H1 (cell line): Measurements from ENCODE around the gene MAP4K5. TPM values are rescaled to one million over a fixed set of nuclear protein-coding genes. Genes with fewer than 3 reads are reported as not detected.

Experiments used
- CTCF ChIA-PET: fragments of 300-600 bp; sonication (Branson Sonifier 250); formaldehyde crosslinking; loops from one replicate; lab custom pipeline; 2021; ENCODE audit not compliant: partially characterized antibody; lab: Charles Lee
- POLR2A ChIA-PET: fragments of 300-600 bp; sonication (Branson Sonifier 250); formaldehyde crosslinking; loops from one replicate; lab custom pipeline; 2021; ENCODE audit warnings: inconsistent platforms; ENCODE audit not compliant: partially characterized antibody; lab: Charles Lee
- DNase-seq, 2 experiments: peaks; one replicate each; pipeline versions ENCODE4 v3.0.0 to v3.0.0-alpha.2; 2010 to 2022; ENCODE audit warnings: low spot score in 2 of 2, low read depth in 1 of 2, mixed read lengths in 1 of 2
- FAIRE-seq: peaks from 2 replicates; lab custom pipeline; 2011; peaks lifted over from hg19 to GRCh38; lab: Jason Lieb, UNC
- H2AFZ ChIP-seq: 2 replicates; pipeline ENCODE4 v1.8.1; 2012; ENCODE audit warnings: low read length, inconsistent platforms
- H2AK5ac ChIP-seq: 2 replicates; pipeline ENCODE4 v1.6.1; 2013; ENCODE audit warnings: low read depth, low read length
- H2BK120ac ChIP-seq: replicated peaks from 2 replicates; pipeline ENCODE3; 2013; ENCODE audit warnings: low read depth, low read length, inconsistent platforms
- H2BK12ac ChIP-seq: 2 replicates; pipeline ENCODE4 v1.6.1; 2013; ENCODE audit warnings: low read depth, low read length
- H2BK15ac ChIP-seq: 2 replicates; pipeline ENCODE4 v1.6.1; 2013; ENCODE audit warnings: low read length
- H2BK20ac ChIP-seq: 2 replicates; pipeline ENCODE4 v1.6.1; 2013; ENCODE audit warnings: low read length
- H2BK5ac ChIP-seq: 2 replicates; pipeline ENCODE4 v1.6.1; 2013; ENCODE audit warnings: low read depth, low read length
- H3K14ac ChIP-seq: 2 replicates; pipeline ENCODE4 v1.6.1; 2013; ENCODE audit warnings: inconsistent platforms; ENCODE audit not compliant: insufficient read length
- H3K18ac ChIP-seq: 2 replicates; pipeline ENCODE4 v1.6.1; 2013; ENCODE audit warnings: low read length; ENCODE audit errors: extremely low read depth
- H3K23ac ChIP-seq: 2 replicates; pipeline ENCODE4 v1.6.1; 2013; ENCODE audit warnings: inconsistent platforms; ENCODE audit not compliant: insufficient read length
- H3K23me2 ChIP-seq: 2 replicates; pipeline ENCODE4 v1.6.1; 2013; ENCODE audit warnings: low read depth, low read length
- H3K27ac ChIP-seq: 2 replicates; pipeline ENCODE4 v1.6.1; 2011; ENCODE audit warnings: low read depth, low read length, inconsistent platforms
- H3K27me3 ChIP-seq, 4 experiments: replicated peaks in 1 of 4; 1 replicate in 1 of 4; 2 replicates in 3 of 4; pipeline versions ENCODE4 v1.6.1 to v1.8.1; 2011 to 2013; ENCODE audit warnings: low read length in 3 of 4, mild to moderate bottlenecking in 3 of 4, inconsistent platforms in 2 of 4, mixed read lengths in 2 of 4, moderate library complexity in 1 of 4; ENCODE audit not compliant: control insufficient read depth in 3 of 4, insufficient read depth in 3 of 4; ENCODE audit errors: extremely low read depth in 1 of 4
- H3K36me3 ChIP-seq, 4 experiments: 2 replicates each; pipeline versions ENCODE4 v1.6.1 to v1.8.1; 2011 to 2013; ENCODE audit warnings: mild to moderate bottlenecking in 4 of 4, low read length in 3 of 4, moderate library complexity in 2 of 4, control low read depth in 1 of 4, inconsistent platforms in 1 of 4; ENCODE audit not compliant: insufficient read depth in 4 of 4, control insufficient read depth in 2 of 4
- H3K4ac ChIP-seq: replicated peaks from 2 replicates; pipeline ENCODE3; 2013; ENCODE audit warnings: low read length, low read depth, mixed read lengths, inconsistent platforms; ENCODE audit not compliant: insufficient read length
- H3K4me1 ChIP-seq, 4 experiments: replicated peaks in 1 of 4; 1 replicate in 1 of 4; 2 replicates in 3 of 4; pipeline versions ENCODE4 v1.6.1 to v1.8.1; 2011 to 2013; ENCODE audit warnings: low read length in 3 of 4, inconsistent platforms in 2 of 4, mixed read lengths in 1 of 4; ENCODE audit not compliant: insufficient read depth in 4 of 4, control insufficient read depth in 3 of 4
- H3K4me2 ChIP-seq, 2 experiments: 2 replicates each; pipeline versions ENCODE4 v1.6.1 to v1.8.1; 2011 to 2013; ENCODE audit warnings: low read depth in 2 of 2, low read length in 2 of 2, control low read depth in 1 of 2, inconsistent platforms in 1 of 2, mild to moderate bottlenecking in 1 of 2; ENCODE audit not compliant: insufficient read depth in 1 of 2
- H3K4me3 ChIP-seq, 4 experiments: fragments of 200-600, 300-600 bp in 1 of 4; sonication (generic), shearing (Covaris generic), sonication (Bioruptor Twin) in 1 of 4; 2 replicates each; pipeline versions ENCODE4 v1.5.1 to v1.8.1; 2011 to 2016; ENCODE audit warnings: low read length in 4 of 4, low read depth in 3 of 4, control low read depth in 2 of 4, inconsistent platforms in 2 of 4, mild to moderate bottlenecking in 2 of 4, mixed read lengths in 1 of 4, moderate library complexity in 1 of 4; ENCODE audit not compliant: insufficient read depth in 2 of 4; ENCODE audit errors: extremely low read depth in 1 of 4
- H3K56ac ChIP-seq: replicated peaks from 2 replicates; pipeline ENCODE3; 2013; ENCODE audit warnings: low read depth, mild to moderate bottlenecking, mixed read lengths, low read length, inconsistent platforms; ENCODE audit not compliant: insufficient read length
- H3K79me1 ChIP-seq: 2 replicates; pipeline ENCODE4 v1.6.1; 2013; ENCODE audit warnings: low read depth, low read length, control low read depth
- H3K79me2 ChIP-seq, 2 experiments: 2 replicates each; pipeline versions ENCODE4 v1.6.1 to v1.8.1; 2012 to 2013; ENCODE audit warnings: low read length in 2 of 2, mild to moderate bottlenecking in 2 of 2, inconsistent platforms in 1 of 2; ENCODE audit not compliant: insufficient read depth in 2 of 2, control insufficient read depth in 1 of 2
- H3K9ac ChIP-seq, 4 experiments: replicated peaks in 1 of 4; 1 replicate in 1 of 4; 2 replicates in 3 of 4; pipeline versions ENCODE4 v1.6.1 to v1.8.1; 2011 to 2013; ENCODE audit warnings: low read depth in 3 of 4, low read length in 3 of 4, control low read depth in 2 of 4, mild to moderate bottlenecking in 2 of 4, moderate library complexity in 2 of 4, inconsistent platforms in 1 of 4; ENCODE audit errors: extremely low read depth in 1 of 4
- H3K9me3 ChIP-seq, 2 experiments: 2 replicates each; pipeline versions ENCODE4 v1.6.1 to v1.8.1; 2012 to 2013; ENCODE audit warnings: mild to moderate bottlenecking in 2 of 2, moderate library complexity in 2 of 2, control low read depth in 1 of 2, inconsistent platforms in 1 of 2, low read depth in 1 of 2, low read length in 1 of 2, mixed read lengths in 1 of 2; ENCODE audit not compliant: insufficient read depth in 2 of 2
- H4K20me1 ChIP-seq, 2 experiments: replicated peaks in 1 of 2; 2 replicates each; pipeline versions ENCODE3 to v1.8.1; 2011 to 2013; ENCODE audit warnings: inconsistent platforms in 2 of 2, low read length in 2 of 2, mild to moderate bottlenecking in 1 of 2; ENCODE audit not compliant: insufficient read depth in 2 of 2, control insufficient read depth in 1 of 2
- H4K5ac ChIP-seq: 2 replicates; pipeline ENCODE4 v1.6.1; 2013; ENCODE audit warnings: low read length, low read depth, mixed read lengths, inconsistent platforms; ENCODE audit not compliant: insufficient read length
- H4K8ac ChIP-seq: 2 replicates; pipeline ENCODE4 v1.8.0; 2013; ENCODE audit warnings: mild to moderate bottlenecking, moderate library complexity, low read length, inconsistent platforms; ENCODE audit not compliant: insufficient read depth; ENCODE audit errors: extremely low read depth
- H4K91ac ChIP-seq: replicated peaks from 2 replicates; pipeline ENCODE3; 2013; ENCODE audit warnings: low read length, mixed read lengths, inconsistent platforms; ENCODE audit not compliant: insufficient read length
- BACH1 ChIP-seq: IDR thresholded peaks from 2 replicates; pipeline ENCODE4 v1.6.1; 2012; ENCODE audit warnings: low read length, improper control_type of control experiment
- CEBPB ChIP-seq: IDR thresholded peaks from 2 replicates; pipeline ENCODE4 v1.6.1; 2012; ENCODE audit warnings: low read depth, low read length
- GABPA ChIP-seq: IDR thresholded peaks from 2 replicates; pipeline ENCODE4 v1.6.1; 2011; ENCODE audit warnings: mild to moderate bottlenecking, low read length, moderate library complexity, borderline replicate concordance; ENCODE audit not compliant: insufficient read depth
- GTF2F1 ChIP-seq: IDR thresholded peaks from 2 replicates; pipeline ENCODE4 v1.6.1; 2012; ENCODE audit warnings: low read depth, low read length, improper control_type of control experiment, borderline replicate concordance
- KDM5A ChIP-seq: fragments of 200-600 bp; IDR thresholded peaks from 2 replicates; pipeline ENCODE4 v1.7.1; 2012; ENCODE audit warnings: mild to moderate bottlenecking, low read length, inconsistent platforms, mixed read lengths
- MAFK ChIP-seq: IDR thresholded peaks from 2 replicates; pipeline ENCODE4 v1.6.1; 2012; ENCODE audit warnings: low read depth, mild to moderate bottlenecking, improper control_type of control experiment, low read length
- POLR2AphosphoS5 ChIP-seq: IDR thresholded peaks from 2 replicates; pipeline ENCODE4 v1.6.1; 2011; ENCODE audit warnings: low read depth, low read length
- RNF2 ChIP-seq: fragments of 200-900, 300-1000 bp; sonication (generic); IDR thresholded peaks from 2 replicates; pipeline ENCODE4 v1.7.1; 2016; ENCODE audit warnings: borderline replicate concordance, low read depth, mild to moderate bottlenecking, antibody characterized with exemption, low read length; ENCODE audit not compliant: poor library complexity, severe bottlenecking; ENCODE audit errors: missing control alignments
- SAP30 ChIP-seq: fragments of 300-600 bp; sonication (generic); IDR thresholded peaks from 2 replicates; pipeline ENCODE4 v1.7.1; 2012; ENCODE audit warnings: low read length, moderate library complexity, mild to moderate bottlenecking, inconsistent platforms; ENCODE audit not compliant: insufficient read depth, insufficient replicate concordance
- SIRT6 ChIP-seq: IDR thresholded peaks from one replicate; pipeline ENCODE4 v1.7.1; 2012; ENCODE audit warnings: low read length, inconsistent platforms
- SP4 ChIP-seq: IDR thresholded peaks from 2 replicates; pipeline ENCODE4 v1.6.1; 2012; ENCODE audit warnings: low read length, inconsistent platforms
- TBP ChIP-seq: IDR thresholded peaks from 2 replicates; pipeline ENCODE4 v1.6.1; 2011; ENCODE audit warnings: low read depth, low read length, improper control_type of control experiment
- TEAD4 ChIP-seq: IDR thresholded peaks from 2 replicates; pipeline ENCODE4 v1.6.1; 2012; ENCODE audit warnings: low read depth, low read length, inconsistent platforms, mixed read lengths
- ZNF274 ChIP-seq: IDR thresholded peaks from 2 replicates; pipeline ENCODE4 v1.7.0; 2012; ENCODE audit warnings: low read length, borderline replicate concordance; ENCODE audit errors: extremely low read depth
- WGBS, 2 experiments: shearing (Covaris generic) in 1 of 2; methylation state at CpG; one replicate each; pipeline versions ENCODE4 v1.1.6 to v1.1.7; 2013 to 2015; ENCODE audit warnings: low lambda C conversion rate in 2 of 2, mixed read lengths in 2 of 2, inconsistent platforms in 1 of 2, low coverage in 1 of 2, missing lambda C conversion rate in 1 of 2; ENCODE audit not compliant: insufficient replicate concordance in 2 of 2, insufficient coverage in 1 of 2, insufficient read length in 1 of 2; ENCODE audit errors: extremely low coverage in 1 of 2, missing lambda C conversion rate in 1 of 2; 5-methylcytosine and 5-hydroxymethylcytosine counted together
- polyA plus RNA-seq, 7 experiments: library from polyadenylated mRNA; depleted of rRNA in 3 of 7; stranded (reverse) in 5 of 7; unstranded in 2 of 7; fragments of >200 nt in 5 of 7; fragments of 200-250 nt in 2 of 7; gene quantifications; 1 replicate in 5 of 7; 2 replicates in 1 of 7; 4 replicates in 1 of 7; pipeline versions ENCODE4 v1.2.1 to v1.2.3, GENCODE V29; 2011 to 2013; ENCODE audit warnings: missing spikeins in 2 of 7, mixed read lengths in 2 of 7
- total RNA-seq: library from RNA; stranded (reverse); fragmentation: NEBNext Ultra II Directional; extraction: Animal tissue kit (Norgen Biotek cat#: 25700); gene quantifications from 2 replicates; pipeline ENCODE4 v1.2.1, GENCODE V29; 2021

Gene MAP4K5
- total and polyA plus RNA-seq, 2 of the 8 experiments (the other 6 are each of a cell fraction or from before 2014, with no cell fraction given): 7.6 to 34.5 TPM

DNA sequence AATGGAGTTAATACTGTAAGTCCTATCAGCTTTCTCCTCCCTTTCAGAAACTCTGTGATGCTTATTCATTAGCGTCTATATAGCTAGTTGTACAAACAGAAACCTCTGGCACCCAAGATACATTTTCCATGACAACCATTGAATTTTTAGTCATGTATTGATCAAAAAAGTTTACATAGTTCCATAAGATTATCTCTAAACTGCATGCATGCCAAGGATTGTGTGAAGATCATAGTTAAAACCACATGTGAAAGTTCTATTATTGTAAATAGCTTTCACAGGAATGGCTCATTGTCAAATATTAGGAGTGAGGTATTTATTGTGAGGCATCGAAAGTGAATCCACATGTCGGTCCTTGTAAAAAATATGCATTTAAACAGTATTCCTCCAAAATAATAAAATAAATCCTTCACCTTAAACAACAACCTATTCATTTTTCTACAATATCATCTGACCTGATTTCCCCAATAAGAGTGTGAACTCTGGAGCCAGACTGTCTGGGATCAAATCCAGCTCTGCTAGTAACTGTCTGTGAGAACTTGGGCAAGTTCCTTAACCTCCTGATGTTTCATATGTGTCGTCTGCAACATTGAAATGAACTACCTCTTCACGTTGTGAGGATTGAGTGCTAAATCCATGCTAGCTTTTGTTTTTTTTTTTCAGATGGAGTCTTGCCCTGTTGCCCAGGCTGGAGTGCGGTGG, 125.1 kb downstream of the MAP4K5 start:
- WGBS, 2 experiments: 86% methylated on average over 5 of the region's 6 CpGs; no CpG with 5 or more reads in 1 of the 2 experiments
- DNase-seq (no peak), FAIRE-seq (no peak)
- Histone ChIP-seq H4K20me1 (no peaks in the 10 kb centered on the region), H3K9ac (no peak overlapping the region), H4K5ac (no peak overlapping the region), H3K4ac (no peak overlapping the region), H3K4me1 (no peaks in the 10 kb centered on the region), H3K9me3 (no peaks in the 10 kb centered on the region), H3K23ac (no peak overlapping the region), H2BK20ac (no peak overlapping the region), H3K23me2 (no peaks in the 10 kb centered on the region), H4K8ac (no peak overlapping the region), H4K91ac (no peak overlapping the region), H2BK15ac (no peak overlapping the region), H2BK12ac (no peak overlapping the region), H2AFZ (no peak overlapping the region), H2AK5ac (no peak overlapping the region), H3K36me3 (no peaks in the 10 kb centered on the region), H2BK120ac (no peak overlapping the region), H3K79me2 (no peaks in the 10 kb centered on the region), H3K79me1 (no peaks in the 10 kb centered on the region), H3K56ac (no peak overlapping the region), H3K27me3 (no peaks in the 10 kb centered on the region), H3K4me2 (no peak overlapping the region), H3K27ac (no peak overlapping the region), H3K14ac (no peak overlapping the region), H3K18ac (no peak overlapping the region), H3K4me3 (no peak overlapping the region), H2BK5ac (no peak overlapping the region)
- CTCF ChIA-PET: interaction anchor here (1.1 kb wide), 2 partner anchors 24 to 25 kb away, joined by 3 to 4 read pairs; no protein-coding TSS in a partner anchor
- POLR2A ChIA-PET: no interaction called here
- TF ChIP-seq POLR2AphosphoS5: no peak
- no peak for TF ChIP-seq CEBPB
- no peak for TF ChIP-seq TEAD4
- no peak for TF ChIP-seq BACH1
- no peak for TF ChIP-seq SP4
- no peak for TF ChIP-seq ZNF274
- TF ChIP-seq KDM5A: no peak
- TF ChIP-seq SAP30: no peak
- no peak for TF ChIP-seq MAFK
- no peak for TF ChIP-seq RNF2
- TF ChIP-seq SIRT6: no peak
- no peak for TF ChIP-seq TBP
- no peak for TF ChIP-seq GABPA
- TF ChIP-seq GTF2F1: no peak
